Spleen (tissue), 7 donors: Measurements from ENCODE around the gene MT1HL1.

Experiments
- CTCF ChIP-seq, 11 experiments: fragments of 200-600 bp in 7 of 11; fragments of 450-650 bp in 4 of 11; sonication (generic) in 4 of 11; IDR thresholded peaks in 8 of 11; conservative IDR thresholded peaks in 3 of 11; 1 replicate in 7 of 11; 2 replicates in 4 of 11; pipeline versions ENCODE4 v1.4.0 to v1.8.0; 2016 to 2021; ENCODE audit warnings: antibody characterized with exemption in 11 of 11, inconsistent platforms in 4 of 11, mild to moderate bottlenecking in 1 of 11
- POLR2A ChIP-seq, 3 donors: fragments of 450-650 bp; IDR thresholded peaks; one replicate each; pipeline ENCODE4 v1.5.1; 2017; ENCODE audit warnings: antibody characterized with exemption in 3 of 3, mild to moderate bottlenecking in 1 of 3
- POLR2AphosphoS5 ChIP-seq, 3 donors: sonication (generic); formaldehyde crosslinking; IDR thresholded peaks; one replicate each; pipeline ENCODE4 v1.5.1; 2017; ENCODE audit warnings: antibody characterized with exemption in 3 of 3
- donor health status: DM: no; HTN: no; CAD: no; lungs with moderate emphysema.
- donor health status: DM: no; HTN: no; CAD: no.
- donor health status: DM: no; HTN: no; CAD: no.

GRCh38 chr1:237045278-237046016 lies 41.2 kb upstream of the MT1HL1 start:
- TF ChIP-seq POLR2A (IDR thresholded peaks at IDR 0.05) (no peak), CTCF (IDR thresholded peaks at IDR 0.05 in 8 of 11, conservative IDR thresholded peaks at IDR 0.05 in 3 of 11) (no peak), POLR2AphosphoS5 (IDR thresholded peaks at IDR 0.05) (no peak)
